HG03159 (cell line): ENCODE data around the gene ITPK1.
"Not testable (repeated sequence)": the region's sequence is repeated elsewhere in the genome, so short reads cannot be mapped to it uniquely, and the experiment has no call there.

ENCODE experiments used
- ATAC-seq: cut with Tn5 transposase; IDR thresholded peaks from one replicate; pipeline ENCODE4 v1.9.1; 2021; ENCODE audit warnings: mild to moderate bottlenecking, moderate library complexity; ENCODE audit not compliant: unreplicated experiment

Gene ITPK1

DNA sequence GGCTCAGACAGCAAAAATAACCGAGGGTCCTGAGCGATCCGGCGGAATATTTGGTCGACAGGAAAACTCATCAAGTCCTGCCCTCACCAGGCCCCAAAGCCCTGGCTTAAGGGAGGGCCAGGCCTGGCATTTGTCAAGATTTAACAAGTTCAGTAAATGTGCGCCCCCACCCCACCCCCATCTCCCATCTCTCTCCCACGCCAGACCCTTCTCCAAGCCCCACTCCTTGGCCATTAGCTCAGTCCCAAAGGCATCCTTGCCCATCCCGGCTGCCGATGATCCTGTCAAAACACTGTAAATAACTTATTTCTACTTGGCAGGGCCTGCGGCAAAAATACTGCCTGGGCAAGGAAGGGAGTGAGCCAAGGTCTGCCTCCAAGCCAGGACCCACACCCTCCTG lies 52.8 kb downstream of the ITPK1 start:
- ATAC-seq, result no peak

DNA sequence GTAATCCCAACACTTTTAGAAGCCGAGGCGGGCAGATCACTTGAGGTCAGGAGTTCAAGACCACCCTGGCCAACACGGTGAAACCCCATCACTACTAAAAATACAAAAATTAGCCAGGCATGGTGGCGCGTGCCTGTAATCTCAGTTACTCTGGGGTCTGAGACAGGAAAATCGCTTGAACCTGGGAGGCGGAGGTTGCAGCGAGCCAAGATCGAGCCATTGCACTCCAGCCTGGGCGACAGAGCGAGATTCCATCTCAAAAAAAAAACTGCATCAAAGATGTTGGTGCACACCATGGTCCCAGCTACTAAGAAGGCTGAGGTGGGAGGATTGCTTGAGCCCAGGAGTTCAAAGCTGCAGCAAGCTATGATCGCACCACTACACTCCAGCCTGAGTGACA lies 53.7 kb downstream of the ITPK1 start:
- not testable (repeated sequence) for ATAC-seq

DNA sequence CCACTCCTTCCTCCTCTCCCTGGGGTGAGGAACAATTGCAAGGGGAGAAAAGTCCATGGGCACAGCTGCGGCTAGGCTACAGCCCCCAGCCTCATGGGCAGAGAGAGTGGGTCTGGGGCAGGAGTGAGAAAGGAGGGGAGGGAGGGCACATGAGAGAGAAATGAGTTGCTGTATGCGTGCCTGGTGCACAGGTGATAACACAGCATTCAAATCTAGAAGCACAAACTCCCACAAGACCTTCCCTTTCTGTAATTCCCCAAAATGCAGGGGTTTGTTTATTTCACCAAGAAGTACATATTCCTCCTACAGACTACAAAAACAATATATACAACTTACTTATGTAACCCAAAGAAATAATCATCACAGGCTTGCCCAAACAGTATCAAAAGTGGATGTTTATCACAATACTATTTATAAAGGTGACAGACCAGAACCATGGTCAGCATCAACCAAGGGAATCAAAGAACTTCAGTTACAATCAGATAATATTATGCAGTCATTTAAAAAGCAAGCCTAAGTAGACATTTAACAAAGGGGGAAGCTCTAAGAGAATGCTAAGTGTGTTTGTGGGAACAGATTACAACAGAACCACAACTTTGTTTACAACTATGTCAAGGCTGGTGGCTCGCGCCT lies 54.2 kb downstream of the ITPK1 start:
- no peak for ATAC-seq

DNA sequence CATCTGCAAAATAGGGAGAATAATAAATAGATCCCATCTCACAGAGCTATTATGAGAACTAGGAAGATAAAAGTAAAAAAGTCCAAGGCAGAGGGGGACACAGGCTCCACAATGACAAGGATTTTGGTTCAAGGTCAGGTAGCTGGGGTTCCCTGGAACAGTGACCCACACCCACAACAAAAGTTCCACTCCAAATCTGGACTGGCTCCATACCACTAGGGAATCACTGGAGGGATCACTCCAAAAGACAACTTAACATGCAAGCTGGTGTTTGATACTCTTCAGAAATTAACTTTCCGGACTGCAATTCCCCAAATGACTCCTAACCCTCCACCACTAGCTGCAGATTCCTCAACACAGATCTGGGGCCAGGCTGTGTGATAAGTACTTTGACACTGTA lies 54.9 kb downstream of the ITPK1 start:
- ATAC-seq, result no peak

DNA sequence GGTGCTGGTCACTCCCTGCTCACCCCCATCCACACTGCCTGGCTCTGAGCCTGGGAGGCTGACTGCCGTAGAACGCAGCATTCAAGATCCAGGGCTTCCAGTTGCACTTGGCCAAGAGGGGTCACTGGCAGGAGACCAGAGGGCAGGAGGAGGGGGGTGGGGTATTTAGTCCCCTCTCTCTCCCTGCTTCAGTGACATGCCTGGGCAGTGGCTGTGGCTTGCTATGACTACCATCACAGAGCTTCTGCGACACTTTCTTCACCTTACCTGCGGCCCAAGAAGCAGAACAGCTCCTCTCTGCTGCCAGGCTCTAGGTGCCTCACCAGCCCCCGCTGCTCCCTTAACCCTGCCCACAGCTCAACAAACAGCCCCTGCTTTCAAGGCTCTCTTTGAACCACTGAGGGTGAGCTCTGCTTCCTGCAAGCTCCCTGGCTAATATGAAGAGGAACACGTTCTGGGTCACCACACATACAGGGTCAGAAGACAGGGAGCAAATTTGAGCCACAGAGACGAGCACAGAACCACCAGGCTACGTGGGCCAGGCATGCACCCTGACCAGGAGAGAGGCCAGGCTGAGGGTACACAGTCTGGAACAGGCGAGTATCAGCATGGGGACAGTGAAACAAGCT lies 55.7 kb downstream of the ITPK1 start:
- ATAC-seq, result no peak

DNA sequence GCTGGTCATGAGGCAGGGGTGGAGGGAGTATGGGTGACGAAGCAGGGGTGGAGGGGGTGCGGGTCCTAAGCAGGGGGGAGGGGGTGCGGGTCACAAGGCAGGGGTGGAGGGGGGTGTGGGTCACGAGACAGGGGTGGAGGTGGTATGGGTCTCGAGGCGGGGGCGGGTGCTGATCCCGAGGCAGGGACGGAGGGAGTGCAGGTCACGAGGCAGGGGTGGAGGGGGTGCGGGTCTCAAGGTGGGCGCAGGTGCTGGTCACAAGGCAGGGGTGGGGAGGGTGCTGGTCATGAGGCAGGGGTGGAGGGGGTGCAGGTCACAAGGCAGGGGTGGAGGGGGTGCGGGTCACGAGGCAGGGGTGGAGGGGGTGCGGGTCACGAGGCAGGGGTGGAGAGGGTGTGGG lies 56.5 kb downstream of the ITPK1 start:
- no peak for ATAC-seq

DNA sequence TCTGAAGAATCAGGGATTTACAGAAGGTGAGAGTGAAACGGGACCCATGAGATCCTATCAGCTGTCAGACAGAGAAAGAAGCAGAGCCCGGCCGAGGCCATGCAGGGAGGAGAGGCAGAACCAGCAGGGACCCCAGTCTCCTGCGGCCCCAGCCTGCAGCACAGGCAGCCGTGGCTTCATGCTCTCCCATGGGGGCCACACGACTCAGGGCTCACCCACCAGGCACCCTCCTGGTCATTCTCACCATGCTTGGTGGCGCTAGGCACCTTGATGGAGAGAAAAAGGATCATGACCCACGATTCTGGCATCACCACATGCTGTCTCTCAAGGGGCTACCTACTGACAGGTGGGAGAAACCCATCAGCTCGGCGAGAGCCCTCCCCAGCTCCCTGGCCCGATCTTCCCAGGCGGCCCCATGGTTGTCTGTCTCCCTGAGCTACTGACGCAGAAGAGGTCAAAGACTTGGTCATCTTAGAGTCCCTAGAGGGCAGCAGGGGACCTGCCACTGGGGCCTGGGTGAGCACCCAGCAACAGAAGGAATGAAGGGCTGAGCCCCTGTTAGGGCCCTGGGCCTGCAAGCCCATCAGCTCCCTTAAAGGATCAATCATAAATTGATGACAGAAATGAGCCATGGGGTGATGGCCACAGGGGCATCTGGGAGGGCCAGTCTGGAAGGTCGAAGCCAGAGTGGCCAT lies 58.0 kb downstream of the ITPK1 start:
- no peak for ATAC-seq

DNA sequence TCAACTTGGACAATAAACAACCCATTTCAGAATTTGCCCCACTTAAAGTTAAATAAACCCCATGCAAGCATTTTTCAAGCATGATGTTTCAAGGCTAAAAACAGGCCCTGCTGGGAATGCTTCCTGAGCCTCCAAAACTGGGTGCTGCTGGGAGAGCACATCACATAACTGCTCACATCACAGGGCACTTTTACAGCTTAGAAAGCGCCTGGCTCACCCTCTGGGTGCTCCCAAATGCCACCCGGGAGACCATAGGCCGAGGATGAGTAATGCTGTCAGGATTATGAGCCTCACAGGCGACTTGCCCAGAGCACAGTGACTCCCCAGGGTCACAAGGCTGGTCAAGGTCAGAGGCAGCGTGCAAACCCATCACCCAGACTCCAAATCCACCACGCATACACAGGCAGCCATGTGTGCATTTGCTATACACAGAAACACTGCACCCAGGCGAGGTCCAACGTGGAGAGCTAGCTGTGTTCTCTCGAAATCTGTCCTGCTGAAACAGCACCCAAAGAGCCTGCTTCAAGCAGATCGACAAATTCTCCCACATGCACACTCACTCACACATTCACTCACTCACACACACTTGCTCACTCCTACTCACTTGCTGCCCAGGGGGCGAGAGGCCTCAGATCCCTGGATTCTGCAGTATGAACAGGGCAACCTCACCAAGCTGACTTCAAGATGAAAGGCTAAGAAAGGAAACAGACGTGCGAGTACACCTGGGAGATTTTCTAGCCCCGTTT lies 58.7 kb downstream of the ITPK1 start:
- ATAC-seq, result no peak

DNA sequence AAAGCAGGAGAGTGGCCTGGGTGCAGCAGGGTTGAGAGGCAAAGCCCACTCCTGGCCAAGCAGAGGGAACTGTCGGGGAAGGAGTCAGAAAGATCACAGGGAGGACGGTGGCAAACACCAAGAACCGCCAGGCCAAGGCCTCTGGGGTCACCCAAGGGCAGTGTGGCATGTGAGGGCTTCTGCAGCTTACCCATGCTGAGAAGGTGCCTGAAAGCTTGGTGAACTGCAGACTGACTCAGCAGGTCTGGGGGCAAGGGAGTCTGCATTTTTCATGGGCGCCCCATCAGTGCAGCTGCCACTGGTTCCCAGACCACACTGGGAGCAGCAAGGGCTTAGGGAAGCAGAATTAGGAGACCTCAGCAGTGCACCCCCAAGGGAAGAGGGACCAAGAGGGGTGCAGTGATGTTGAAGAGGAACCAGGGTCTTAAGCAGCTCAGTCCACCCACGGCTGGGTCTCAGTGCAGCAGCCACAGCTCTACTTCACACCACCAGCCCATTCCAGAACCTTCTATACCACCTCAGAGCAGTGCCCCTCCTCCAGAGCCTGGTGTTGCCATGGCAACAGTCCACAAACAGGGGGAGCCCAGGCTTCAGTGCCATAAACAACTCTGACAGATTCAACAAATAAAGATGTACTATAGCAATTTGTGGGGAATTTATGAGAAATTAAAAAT lies 59.4 kb downstream of the ITPK1 start:
- no peak for ATAC-seq

DNA sequence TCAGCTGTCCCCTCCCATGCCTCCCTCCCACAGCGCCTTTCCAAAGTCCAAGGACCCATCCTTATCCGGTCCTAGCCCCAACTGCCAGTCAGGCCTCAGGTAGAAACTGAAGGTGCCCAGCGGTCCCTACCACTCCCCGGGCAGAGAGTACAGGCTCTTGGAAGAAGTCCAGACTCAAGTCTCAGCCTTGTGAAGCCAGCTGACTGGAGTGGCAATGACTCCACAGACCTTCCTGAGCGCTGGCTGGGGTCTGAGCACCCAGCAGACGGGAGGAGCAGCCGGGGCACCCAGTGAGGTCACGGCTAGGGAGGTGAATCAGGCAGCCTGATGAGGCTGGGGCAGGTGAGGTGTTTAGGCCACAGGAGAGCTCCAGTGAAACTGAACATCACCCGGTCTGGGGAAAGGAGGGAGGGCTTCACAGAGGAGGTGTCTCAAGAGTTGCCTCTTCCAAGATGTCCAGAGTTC lies 60.0 kb downstream of the ITPK1 start:
- no peak for ATAC-seq

DNA sequence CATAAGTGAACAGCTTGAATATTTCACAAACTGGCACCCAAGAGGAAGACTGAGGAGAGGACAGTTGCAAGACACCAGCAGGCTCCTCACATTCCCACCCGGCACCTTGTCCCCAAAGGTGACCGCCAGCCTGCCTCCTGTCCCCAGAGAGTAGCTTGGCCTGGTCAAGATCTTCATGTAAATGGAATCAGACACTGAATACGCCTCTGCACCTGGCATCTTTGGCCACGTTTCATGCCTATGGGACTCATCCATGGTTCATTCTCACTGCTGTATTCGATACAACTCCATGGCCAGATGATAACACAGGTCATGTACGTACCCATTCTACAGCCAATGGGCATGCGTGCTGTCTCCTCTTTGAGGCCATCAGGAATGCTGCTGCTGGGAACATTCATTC lies 60.8 kb downstream of the ITPK1 start:
- no peak for ATAC-seq

DNA sequence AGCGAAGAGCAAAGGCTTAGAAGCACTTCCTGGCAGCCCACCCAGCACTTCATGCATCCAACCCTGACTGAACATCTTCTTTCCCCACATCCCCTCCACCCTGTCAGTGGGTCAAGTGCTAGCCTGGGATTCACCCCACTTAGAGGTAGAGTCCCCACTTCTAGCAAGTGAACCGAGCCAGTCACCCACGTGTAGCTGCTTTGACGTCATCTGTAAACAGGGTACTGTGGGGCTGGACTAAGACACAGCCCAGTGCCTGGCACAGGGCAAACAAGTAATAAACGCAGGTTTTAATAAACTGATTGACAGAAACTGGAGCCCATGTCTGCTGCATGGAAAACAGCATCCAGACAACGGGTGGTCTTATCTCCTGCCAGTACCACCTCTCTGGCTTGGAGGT lies 61.7 kb downstream of the ITPK1 start:
- no peak for ATAC-seq

DNA sequence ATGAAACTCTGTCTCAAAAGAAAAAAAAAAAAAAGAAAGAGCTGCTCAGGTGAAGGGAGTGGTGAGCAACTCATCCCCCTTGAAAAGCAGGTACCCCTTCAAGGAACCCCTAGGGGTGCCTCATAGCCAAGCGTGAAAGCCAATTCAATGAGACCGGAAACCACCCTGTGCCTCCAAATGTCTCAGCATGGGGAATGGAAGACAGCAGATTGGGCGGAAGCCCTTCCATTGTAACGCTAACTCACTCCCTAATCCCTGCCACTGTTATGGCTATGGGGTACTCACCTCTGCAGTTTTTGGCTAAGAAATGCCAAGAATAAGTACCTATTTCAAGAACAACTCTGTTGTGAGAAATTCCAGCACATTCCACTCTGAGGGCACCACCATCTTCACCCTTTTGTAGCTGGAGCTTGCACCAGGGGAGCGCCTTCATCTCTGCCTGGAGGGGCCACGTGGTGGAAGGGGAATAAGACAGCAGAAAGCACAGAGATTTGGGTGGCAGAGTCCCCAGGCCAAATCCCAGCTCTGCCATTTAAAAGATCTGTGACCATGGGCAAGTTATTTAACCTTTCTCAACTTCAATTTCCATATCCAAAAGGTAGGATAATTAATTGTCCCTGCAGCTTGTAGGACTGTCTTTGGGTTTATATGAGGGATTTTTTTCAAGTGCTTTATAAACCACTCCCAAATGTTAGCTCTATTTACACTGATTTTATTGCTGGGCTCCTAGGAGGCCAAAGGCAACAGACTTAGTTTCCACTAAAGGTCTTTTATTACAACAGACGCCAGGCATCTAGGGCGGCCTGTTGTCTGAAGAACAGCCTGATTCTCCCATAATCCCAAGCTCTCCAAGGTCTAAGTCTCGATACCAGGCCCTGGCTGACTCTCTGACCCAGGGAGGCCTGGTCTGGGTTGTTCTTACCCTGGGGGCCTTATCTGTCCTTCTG lies 63.9 kb downstream of the ITPK1 start:
- ATAC-seq, result no peak

DNA sequence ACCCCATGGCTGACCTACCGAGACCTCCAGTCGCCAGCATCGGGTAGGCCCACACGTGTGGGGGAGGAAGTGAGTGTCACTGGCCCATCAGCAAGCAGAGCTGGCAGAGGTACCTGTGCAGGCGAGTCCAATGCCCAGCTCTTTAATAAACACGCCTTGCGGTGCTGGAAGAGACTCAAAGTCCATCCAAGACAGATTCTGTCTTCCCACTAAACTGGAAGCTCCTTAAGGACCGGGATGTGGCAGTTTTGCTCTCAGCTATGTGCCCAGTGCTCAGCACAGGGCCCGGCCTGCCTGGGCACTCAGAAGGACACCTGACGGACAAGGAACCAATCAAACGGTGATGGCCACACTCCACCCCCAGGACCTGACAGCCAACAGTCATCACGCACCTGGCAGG lies 65.0 kb downstream of the ITPK1 start:
- no peak for ATAC-seq

DNA sequence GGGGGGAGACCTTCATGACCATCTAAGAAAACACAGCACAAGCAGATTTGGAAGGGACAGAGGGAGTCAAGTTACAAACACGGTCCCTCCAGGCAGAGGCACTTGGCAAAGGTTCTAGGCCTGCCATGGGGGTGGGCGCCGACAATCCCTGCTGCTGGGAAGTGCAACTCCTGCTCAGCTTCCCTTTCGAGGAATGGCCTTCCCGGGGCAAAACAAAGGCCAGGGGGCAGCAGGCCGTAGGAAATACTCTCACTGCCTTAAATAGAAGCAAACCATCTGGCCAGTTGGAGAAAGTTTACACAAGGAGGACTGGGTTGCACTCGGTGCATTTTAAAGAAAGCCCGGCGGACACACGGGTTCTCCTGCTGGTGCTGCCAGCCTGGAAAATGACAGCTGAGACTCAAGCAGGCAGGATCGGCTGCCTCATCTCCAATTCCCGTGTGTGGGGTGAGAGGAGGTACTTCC lies 65.8 kb downstream of the ITPK1 start:
- ATAC-seq, result no peak

DNA sequence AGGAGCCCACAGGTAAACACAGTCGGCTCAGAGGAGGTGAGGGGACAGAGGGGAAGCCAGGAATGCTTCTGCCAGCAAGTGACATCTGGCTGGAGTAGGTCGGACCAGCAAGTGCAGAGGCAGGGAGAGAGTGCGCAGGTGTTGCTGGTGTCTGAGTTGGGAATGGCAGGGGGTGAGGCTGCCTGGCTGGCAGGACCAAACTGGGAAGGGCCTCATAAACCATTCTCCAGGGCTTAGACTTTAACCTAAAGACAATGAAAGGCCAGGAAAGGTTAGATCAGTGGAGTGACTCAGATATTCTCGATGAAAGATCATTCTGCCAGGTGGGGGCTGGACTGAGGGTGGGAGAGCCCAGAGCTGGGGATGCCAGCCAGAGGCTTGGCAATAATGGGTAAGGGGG lies 66.4 kb downstream of the ITPK1 start:
- no peak for ATAC-seq

DNA sequence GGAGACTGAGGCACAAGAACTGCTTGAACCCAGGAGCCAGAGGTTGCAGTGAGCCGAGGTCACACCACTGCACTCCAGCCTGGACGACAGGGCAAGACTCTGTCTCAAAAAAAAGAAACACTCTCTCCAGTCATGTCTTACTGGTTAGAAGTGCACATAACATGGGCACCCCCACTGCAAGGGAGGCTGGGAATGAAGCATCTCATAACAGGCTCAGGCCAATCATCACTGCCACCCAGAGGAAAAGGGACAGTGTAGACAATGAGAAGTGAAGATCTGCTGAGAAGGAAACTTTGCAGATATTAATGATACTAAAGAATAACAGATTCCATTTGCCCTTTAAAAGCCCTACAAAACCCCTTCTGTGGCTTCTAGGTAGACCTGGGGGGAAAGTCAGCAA lies 66.9 kb downstream of the ITPK1 start:
- no peak for ATAC-seq

DNA sequence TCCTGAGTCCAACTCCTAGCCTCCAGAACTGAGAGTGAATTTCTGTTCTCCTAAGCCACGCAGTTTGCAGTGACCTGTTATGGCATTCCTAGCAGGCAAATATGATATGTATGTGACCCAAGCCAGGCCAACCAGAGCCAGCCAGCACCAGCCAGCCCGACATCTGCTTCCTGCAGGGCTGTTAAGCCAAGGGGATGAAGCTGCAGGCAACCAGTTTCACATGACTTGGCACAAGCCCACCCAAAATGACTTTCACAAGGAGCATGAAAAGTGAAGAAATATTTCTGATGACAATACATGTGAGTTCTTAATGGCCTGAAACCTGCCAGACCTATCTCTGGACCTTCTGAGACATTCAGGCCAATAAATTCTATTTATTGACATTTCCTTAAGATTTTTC lies 68.1 kb downstream of the ITPK1 start:
- no peak for ATAC-seq

DNA sequence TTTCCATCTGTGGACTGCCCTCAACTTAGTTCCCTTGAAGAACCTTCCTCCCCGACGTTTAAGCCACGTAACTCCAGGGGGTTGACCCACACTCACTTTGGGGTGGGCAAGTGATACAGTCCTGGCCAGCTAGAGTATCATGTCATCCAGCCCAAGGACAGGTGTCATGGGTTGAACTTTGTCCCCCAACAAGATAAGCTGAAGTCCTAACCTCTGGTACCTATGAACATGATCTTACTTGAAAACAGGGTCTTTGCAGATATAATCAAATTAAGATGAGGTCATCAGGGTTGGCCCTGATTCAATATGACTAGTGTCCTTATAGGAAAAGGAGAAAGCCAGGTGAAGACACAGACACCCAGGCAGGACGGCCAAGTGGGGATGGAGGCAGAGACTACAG lies 68.6 kb downstream of the ITPK1 start:
- ATAC-seq, result no peak

DNA sequence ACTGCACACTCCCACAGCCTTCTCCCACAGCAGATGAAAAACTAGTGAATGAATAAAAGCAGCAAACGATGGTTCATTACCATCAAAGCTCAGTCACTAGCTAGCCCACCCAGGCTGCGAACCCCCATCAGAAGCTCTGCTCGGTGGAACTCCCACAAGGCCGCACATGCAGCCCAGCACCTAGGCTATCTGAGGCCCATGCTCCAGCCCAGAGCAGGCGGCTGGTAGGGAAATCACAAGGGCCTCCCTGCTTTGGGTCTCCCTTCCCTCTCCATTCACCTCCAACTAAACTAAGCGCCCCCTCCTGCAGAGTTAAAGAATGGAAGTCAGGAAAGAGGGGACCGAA lies 69.0 kb downstream of the ITPK1 start:
- ATAC-seq, result no peak
